ENCODE results near the gene PIK3CA. TPM values are rescaled to one million over a fixed set of nuclear protein-coding genes. Genes with fewer than 3 reads are reported as not detected.
"Not testable (repeated sequence)": the region's sequence is repeated elsewhere in the genome, so short reads cannot be mapped to it uniquely, and the experiment has no call there.

The PIK3CA gene
- total and polyA plus RNA-seq, 7 donors: 3.0 to 44.6 (median 21.6) TPM

DNA sequence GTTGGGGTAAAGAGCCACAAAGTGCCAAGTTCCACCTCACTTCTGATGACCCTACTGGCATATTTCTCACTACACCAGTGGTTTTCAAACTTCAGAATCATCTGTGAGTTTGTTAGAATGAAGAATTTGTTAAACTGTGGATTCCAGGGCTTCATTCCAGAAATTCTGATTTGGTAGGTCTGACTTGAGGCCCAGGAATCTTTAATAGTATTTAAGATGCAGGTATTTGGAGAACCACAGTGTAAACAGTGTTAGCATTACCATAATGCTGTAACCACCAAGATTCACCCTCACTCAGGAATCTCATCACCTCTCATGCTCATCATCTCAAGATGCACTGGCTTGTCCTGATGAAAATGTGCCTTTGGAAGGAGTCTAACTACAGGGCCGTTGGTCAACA lies 96.7 kb downstream of the PIK3CA start:
- Histone ChIP-seq H3K27ac (no peak overlapping the region), H3K4me1 (no peaks in the 10 kb centered on the region), H3K4me3 (no peak overlapping the region), H3K27me3 (no peaks in the 10 kb centered on the region), H3K36me3 (peaks cover 0 to 20% (median 3%) of the 10 kb centered on the region in 4 donors), H3K9me3 (no peaks in the 10 kb centered on the region)
- intact Hi-C loops (cut with DNase I): no loop called here
- TF ChIP-seq EP300 (IDR thresholded peaks at IDR 0.05): no peak
- DNase-seq: no peak
- 83 to 97% methylated on average over 1 of the region's 1 CpG for WGBS, 2 donors

DNA sequence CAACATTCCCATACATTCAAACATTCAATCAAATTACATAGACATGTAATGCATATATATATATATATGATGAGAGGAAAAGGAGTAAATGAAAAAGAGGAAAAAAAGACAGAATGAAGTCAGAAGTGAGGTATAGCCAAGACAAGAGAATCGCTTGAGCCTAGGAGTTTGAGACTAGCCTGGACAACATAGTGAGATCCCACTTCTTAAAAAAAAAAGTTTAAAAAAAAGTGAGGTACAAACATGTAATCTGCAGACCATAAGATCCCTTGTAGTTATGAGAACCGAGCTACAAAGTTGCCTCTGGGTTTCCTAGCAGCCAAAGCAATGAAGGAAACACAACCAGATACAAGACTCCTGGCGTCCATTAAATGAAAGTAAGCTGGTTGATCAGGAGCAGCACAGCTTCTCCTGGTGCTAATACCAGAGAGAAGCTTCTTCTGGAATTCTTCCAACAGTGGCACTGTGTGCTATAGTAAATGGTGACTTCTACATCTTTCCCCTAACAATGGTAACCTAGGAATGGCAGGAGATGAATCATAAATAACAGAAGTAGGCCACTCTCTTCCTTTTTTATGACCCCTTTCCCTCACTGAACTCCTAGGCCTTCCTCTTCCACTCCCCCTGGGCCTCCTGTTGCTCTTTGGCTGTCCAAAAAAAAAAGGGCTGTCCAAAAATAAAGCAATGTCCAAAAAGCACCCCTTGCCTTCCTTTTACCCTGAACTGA lies 99.3 kb downstream of the PIK3CA start:
- Histone ChIP-seq H3K4me1 (no peaks in the 10 kb centered on the region), H3K27me3 (no peaks in the 10 kb centered on the region), H3K4me3 (no peak overlapping the region), H3K36me3 (peaks cover 0 to 36% (median 3%) of the 10 kb centered on the region in 4 donors), H3K9me3 (no peaks in the 10 kb centered on the region), H3K27ac (no peak overlapping the region)
- 93 to 98% methylated on average over 3 of the region's 3 CpGs for WGBS, 2 donors
- no peak for DNase-seq
- intact Hi-C loops (cut with DNase I): no loop called here
- TF ChIP-seq POLR2AphosphoS5 (IDR thresholded peaks at IDR 0.05): no peak
- TF ChIP-seq, protein P1, sequence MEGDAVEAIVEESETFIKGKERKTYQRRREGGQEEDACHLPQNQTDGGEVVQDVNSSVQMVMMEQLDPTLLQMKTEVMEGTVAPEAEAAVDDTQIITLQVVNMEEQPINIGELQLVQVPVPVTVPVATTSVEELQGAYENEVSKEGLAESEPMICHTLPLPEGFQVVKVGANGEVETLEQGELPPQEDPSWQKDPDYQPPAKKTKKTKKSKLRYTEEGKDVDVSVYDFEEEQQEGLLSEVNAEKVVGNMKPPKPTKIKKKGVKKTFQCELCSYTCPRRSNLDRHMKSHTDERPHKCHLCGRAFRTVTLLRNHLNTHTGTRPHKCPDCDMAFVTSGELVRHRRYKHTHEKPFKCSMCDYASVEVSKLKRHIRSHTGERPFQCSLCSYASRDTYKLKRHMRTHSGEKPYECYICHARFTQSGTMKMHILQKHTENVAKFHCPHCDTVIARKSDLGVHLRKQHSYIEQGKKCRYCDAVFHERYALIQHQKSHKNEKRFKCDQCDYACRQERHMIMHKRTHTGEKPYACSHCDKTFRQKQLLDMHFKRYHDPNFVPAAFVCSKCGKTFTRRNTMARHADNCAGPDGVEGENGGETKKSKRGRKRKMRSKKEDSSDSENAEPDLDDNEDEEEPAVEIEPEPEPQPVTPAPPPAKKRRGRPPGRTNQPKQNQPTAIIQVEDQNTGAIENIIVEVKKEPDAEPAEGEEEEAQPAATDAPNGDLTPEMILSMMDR (IDR thresholded peaks at IDR 0.05): no peak

DNA sequence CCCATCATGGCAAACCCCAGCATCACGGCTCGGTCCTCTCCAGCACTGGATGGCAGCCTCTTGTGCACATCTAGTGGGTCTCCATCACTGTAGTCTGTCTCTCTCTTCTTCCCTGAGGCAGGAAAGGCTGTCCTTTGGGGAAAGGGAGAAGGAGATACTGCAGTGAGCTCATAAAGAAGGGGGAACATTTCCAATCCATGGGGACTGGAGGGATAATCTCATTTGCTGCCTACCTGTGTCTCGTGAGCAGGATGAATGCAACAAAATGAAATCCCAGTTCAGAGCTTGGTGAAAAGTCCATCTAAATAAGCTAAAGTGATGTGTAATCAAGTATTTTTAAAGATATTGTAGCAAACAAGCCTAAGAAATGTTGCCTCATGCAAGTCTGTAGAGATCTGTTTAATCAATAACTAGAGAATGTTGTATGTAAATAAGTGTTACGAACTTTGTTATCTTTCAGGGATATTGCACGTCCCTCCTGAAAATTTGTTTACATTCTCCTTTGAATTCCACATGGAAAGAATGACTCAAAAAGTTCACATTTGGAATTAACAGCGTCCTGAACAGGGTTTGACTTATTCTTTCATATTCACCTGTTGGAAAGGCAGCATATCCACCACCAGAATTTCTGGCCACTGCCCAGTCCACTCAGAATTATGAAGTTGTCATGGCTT lies 102.8 kb downstream of the PIK3CA start, which contains the start of gene KCNMB3:
Gene KCNMB3, minus strand, starts transcription at position 312 of the 674 bp plus-strand sequence. Its CDS starts 124 bp downstream, at position 188.
- H3K27ac ChIP-seq: no peak within 1 kb of the TSS
- WGBS, 2 donors: 53 to 80% methylated on average over 6 of the region's 6 CpGs
- no peaks in the 10 kb centered on the region for H3K27me3 ChIP-seq
- intact Hi-C loops (cut with DNase I): no loop called here
- no peak within 1 kb of the TSS for H3K4me3 ChIP-seq
- TF ChIP-seq POLR2AphosphoS5 (IDR thresholded peaks at IDR 0.05): no peak
- TF ChIP-seq POLR2A (IDR thresholded peaks at IDR 0.05): no peak
- no peak for TF ChIP-seq EP300 (IDR thresholded peaks at IDR 0.05)
- TF ChIP-seq, protein P1 (IDR thresholded peaks at IDR 0.05): no peak
- H3K4me1 ChIP-seq: no peaks in the 10 kb centered on the region
- DNase-seq: no peak
- H3K36me3 ChIP-seq: peaks cover 0 to 31% (median 0%) of the 10 kb centered on the region in 4 donors
- no peaks in the 10 kb centered on the region for H3K9me3 ChIP-seq

DNA sequence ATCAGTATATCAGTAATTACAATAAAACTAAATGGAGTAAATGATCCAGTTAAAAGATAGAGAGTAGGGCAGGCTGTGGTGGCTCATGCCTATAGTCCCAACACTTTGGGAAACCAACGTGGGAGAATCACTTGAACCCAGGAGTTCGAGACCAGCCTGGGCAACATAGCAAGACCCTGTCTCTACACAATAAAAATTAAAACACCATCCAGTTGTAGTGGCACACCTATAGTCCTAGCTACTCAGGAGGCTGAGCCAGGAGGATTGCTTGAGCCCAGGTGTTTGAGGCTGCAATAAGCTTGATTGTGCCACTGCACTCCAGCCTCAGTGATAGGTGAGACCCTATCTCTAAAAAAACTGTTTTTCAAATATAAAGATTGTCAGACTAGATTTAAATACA lies 108.7 kb downstream of the PIK3CA start:
- TF ChIP-seq, protein P1 (IDR thresholded peaks at IDR 0.05): no peak
- no peak for TF ChIP-seq POLR2A (IDR thresholded peaks at IDR 0.05)
- no peak for TF ChIP-seq EP300 (IDR thresholded peaks at IDR 0.05)
- no peak for TF ChIP-seq POLR2AphosphoS5 (IDR thresholded peaks at IDR 0.05)
- H3K4me3 ChIP-seq: no peak overlapping the region
- no peak for DNase-seq
- peaks cover 0 to 3% (median 0%) of the 10 kb centered on the region in 4 donors for H3K9me3 ChIP-seq
- intact Hi-C loops (cut with DNase I): no loop called here
- WGBS, 2 donors: 86 to 93% methylated on average over 2 of the region's 2 CpGs
- peaks cover 0 to 4% (median 2%) of the 10 kb centered on the region in 4 donors for H3K4me1 ChIP-seq
- H3K36me3 ChIP-seq: no peaks in the 10 kb centered on the region
- H3K27ac ChIP-seq: no peak overlapping the region
- no peaks in the 10 kb centered on the region for H3K27me3 ChIP-seq

DNA sequence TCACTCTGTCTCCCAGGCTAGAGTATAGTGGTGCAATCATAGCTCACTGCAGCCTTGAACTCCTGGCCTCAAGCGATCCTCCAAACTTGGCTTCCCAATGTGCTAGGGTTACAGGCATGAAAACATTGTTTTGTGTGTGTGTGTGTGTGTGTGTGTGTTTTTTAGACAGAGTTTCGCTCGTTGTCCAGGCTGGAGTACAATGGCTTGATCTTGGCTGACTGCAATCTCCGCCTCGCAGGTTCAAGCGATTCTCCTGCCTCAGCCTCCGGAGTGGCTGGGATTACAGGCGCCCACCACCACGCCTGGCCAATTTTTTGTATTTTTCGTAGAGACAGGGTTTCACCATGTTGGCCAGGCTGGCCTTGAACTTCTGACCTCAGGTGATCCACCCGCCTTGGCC lies 109.6 kb downstream of the PIK3CA start:
- H3K9me3 ChIP-seq; H3K36me3 ChIP-seq; H3K4me1 ChIP-seq; H3K27me3 ChIP-seq; H3K4me3 ChIP-seq; H3K27ac ChIP-seq; DNase-seq; intact Hi-C loops (cut with DNase I): not testable (repeated sequence)
- 96% methylated on average over 11 of the region's 11 CpGs for WGBS, 2 donors
